Panc1 (cell line): ENCODE results near the gene RPS6KB1. TPM values are rescaled to one million over a fixed set of nuclear protein-coding genes. Genes with fewer than 3 reads are reported as not detected.
"Not testable (repeated sequence)": the region's sequence is repeated elsewhere in the genome, so short reads cannot be mapped to it uniquely, and the experiment has no call there.

Experiments
- ATAC-seq: fragments of 200-7000 bp; cut with Tn5 transposase; 2 replicates; pipeline ENCODE4 v1.9.1; 2020; ENCODE audit warnings: mild to moderate bottlenecking, moderate library complexity
- BruUV-seq: library from RNA; stranded (reverse); fragments of 400-500 nt; replicated peaks from 2 replicates; lab custom pipeline; 2021; lab: Mats Ljungman, UMichigan
- CTCF ChIA-PET: fragments of 300-600 bp; sonication (Branson Sonifier 250); formaldehyde crosslinking; loops from one replicate; lab custom pipeline; 2022; ENCODE audit warnings: antibody characterized with exemption; lab: Charles Lee
- POLR2A ChIA-PET: fragments of 300-600 bp; sonication (Branson Sonifier 250); formaldehyde crosslinking; loops from one replicate; lab custom pipeline; 2022; ENCODE audit warnings: antibody characterized with exemption; lab: Charles Lee
- DNase-seq: peaks from one replicate; pipeline ENCODE4 v3.0.0-alpha.2; 2010; ENCODE audit warnings: low read depth, low spot score
- H3K27ac ChIP-seq: 2 replicates; pipeline ENCODE4 v1.5.1; 2011; ENCODE audit warnings: mild to moderate bottlenecking, low read length, inconsistent platforms
- H3K27me3 ChIP-seq: fragments of 200-500 bp; sonication (Bioruptor generic); 2 replicates; pipeline ENCODE4 v1.6.0; 2014; ENCODE audit warnings: low read length, inconsistent platforms; ENCODE audit not compliant: control insufficient read depth, insufficient read depth
- H3K36me3 ChIP-seq: fragments of 200-500 bp; sonication (Bioruptor generic); 2 replicates; pipeline ENCODE4 v1.5.1; 2014; ENCODE audit warnings: inconsistent platforms, mild to moderate bottlenecking, low read length, moderate library complexity; ENCODE audit not compliant: control insufficient read depth, insufficient read depth
- H3K4me1 ChIP-seq: 2 replicates; pipeline ENCODE4 v1.5.1; 2011; ENCODE audit warnings: inconsistent platforms, mild to moderate bottlenecking, low read length, moderate library complexity; ENCODE audit not compliant: control insufficient read depth, insufficient read depth
- H3K4me3 ChIP-seq, 2 experiments: 2 replicates each; pipeline ENCODE4 v1.5.1; 2011 to 2012; ENCODE audit warnings: low read depth in 2 of 2, low read length in 2 of 2, mild to moderate bottlenecking in 2 of 2, inconsistent platforms in 1 of 2, moderate library complexity in 1 of 2
- H3K9me3 ChIP-seq: fragments of 200-500 bp; sonication (Bioruptor generic); 2 replicates; pipeline ENCODE4 v1.5.1; 2014; ENCODE audit warnings: low read depth, mild to moderate bottlenecking, inconsistent platforms, low read length, moderate library complexity; ENCODE audit not compliant: control insufficient read depth, insufficient read depth
- POLR2AphosphoS5 ChIP-seq: IDR thresholded peaks from 2 replicates; pipeline ENCODE4 v1.6.1; 2012; ENCODE audit warnings: mild to moderate bottlenecking, low read depth, low read length, moderate library complexity
- SIN3A ChIP-seq: IDR thresholded peaks from 2 replicates; pipeline ENCODE4 v1.6.1; 2012; ENCODE audit warnings: low read depth, mild to moderate bottlenecking, low read length, moderate library complexity, borderline replicate concordance; ENCODE audit not compliant: insufficient read depth
- TCF7L2 ChIP-seq: IDR thresholded peaks from 2 replicates; pipeline ENCODE4 v1.6.1; 2011; ENCODE audit warnings: mild to moderate bottlenecking, low read depth, low read length, inconsistent platforms
- in situ Hi-C: cut with HindIII; loops from 2 replicates; pipeline ENCODE4 v1.10.0; 2016; ENCODE audit warnings: low sequenced_read_pairs, low pct_unique_long_range_greater_than_20kb
- intact Hi-C: fragments of 100-400 bp; cut with micrococcal nuclease; formaldehyde crosslinking; loops from one replicate; pipeline ENCODE4 v1.10.0; 2022; ENCODE audit not compliant: unreplicated experiment
- total RNA-seq: library from RNA; stranded (reverse); gene quantifications from one replicate; pipeline ENCODE4 v1.2.1, GENCODE V29; 2021; ENCODE audit not compliant: unreplicated experiment
- TF ChIP-seq, protein P1 (sequence below), 2 experiments: IDR thresholded peaks; 2 replicates each; pipeline ENCODE4 v1.6.1; 2011 to 2012; ENCODE audit warnings: low read depth in 2 of 2, control low read depth in 1 of 2, low read length in 1 of 2, mild to moderate bottlenecking in 1 of 2, moderate library complexity in 1 of 2; ENCODE audit not compliant: insufficient read depth in 1 of 2
- TF ChIP-seq, protein P2 (sequence below): fragments of 450-650 bp; IDR thresholded peaks from 2 replicates; pipeline ENCODE4 v1.5.1; 2017; ENCODE audit warnings: mild to moderate bottlenecking

The RPS6KB1 gene
- total RNA-seq, 1 experiment from 2014 or later: 34.6 TPM

DNA sequence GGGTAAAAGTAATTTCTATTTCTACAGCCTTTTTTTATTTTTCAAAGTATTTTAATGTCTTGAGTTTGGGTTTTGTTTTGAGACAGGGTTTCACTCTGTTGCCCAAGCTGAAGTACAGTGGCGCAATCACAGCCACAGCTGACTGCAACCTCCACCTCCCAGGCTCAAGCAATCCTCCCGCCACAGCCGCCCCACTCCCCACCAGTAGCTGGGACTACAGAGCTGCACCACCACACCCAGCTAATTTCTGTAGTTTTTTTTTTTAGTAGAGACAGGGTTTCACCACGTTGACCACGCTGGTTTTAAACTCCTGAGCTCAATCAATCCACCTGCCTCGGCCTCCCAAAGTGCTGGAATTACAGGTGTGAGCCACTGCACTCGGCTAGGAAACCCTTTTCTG, 44.1 kb upstream of the RPS6KB1 start:
- ChIA-PET POLR2A (no interaction called here), CTCF (interaction anchor here (1.1 kb wide), 1 partner anchor 10 kb away, joined by 3 read pairs; no protein-coding TSS in a partner anchor)
- Histone ChIP-seq H3K4me3 (no peak overlapping the region), H3K4me1 (peaks cover 76% of the 10 kb centered on the region), H3K27me3 (no peaks in the 10 kb centered on the region), H3K27ac (peak overlapping the region; percentile 100), H3K9me3 (no peaks in the 10 kb centered on the region), H3K36me3 (no peaks in the 10 kb centered on the region)
- no TSS peak for BruUV-seq
- no peak for ATAC-seq
- intact Hi-C loops: loop anchor here (5.0 kb wide), 2 partner anchors 96 to 146 kb away; no protein-coding TSS in a partner anchor
- in situ Hi-C loops: no loop called here
- no peak for TF ChIP-seq SIN3A
- no peak for TF ChIP-seq POLR2AphosphoS5
- TF ChIP-seq TCF7L2: no peak
- TF ChIP-seq, protein P1, sequence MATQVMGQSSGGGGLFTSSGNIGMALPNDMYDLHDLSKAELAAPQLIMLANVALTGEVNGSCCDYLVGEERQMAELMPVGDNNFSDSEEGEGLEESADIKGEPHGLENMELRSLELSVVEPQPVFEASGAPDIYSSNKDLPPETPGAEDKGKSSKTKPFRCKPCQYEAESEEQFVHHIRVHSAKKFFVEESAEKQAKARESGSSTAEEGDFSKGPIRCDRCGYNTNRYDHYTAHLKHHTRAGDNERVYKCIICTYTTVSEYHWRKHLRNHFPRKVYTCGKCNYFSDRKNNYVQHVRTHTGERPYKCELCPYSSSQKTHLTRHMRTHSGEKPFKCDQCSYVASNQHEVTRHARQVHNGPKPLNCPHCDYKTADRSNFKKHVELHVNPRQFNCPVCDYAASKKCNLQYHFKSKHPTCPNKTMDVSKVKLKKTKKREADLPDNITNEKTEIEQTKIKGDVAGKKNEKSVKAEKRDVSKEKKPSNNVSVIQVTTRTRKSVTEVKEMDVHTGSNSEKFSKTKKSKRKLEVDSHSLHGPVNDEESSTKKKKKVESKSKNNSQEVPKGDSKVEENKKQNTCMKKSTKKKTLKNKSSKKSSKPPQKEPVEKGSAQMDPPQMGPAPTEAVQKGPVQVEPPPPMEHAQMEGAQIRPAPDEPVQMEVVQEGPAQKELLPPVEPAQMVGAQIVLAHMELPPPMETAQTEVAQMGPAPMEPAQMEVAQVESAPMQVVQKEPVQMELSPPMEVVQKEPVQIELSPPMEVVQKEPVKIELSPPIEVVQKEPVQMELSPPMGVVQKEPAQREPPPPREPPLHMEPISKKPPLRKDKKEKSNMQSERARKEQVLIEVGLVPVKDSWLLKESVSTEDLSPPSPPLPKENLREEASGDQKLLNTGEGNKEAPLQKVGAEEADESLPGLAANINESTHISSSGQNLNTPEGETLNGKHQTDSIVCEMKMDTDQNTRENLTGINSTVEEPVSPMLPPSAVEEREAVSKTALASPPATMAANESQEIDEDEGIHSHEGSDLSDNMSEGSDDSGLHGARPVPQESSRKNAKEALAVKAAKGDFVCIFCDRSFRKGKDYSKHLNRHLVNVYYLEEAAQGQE (IDR thresholded peaks at IDR 0.05; ENCODE audit: insufficient read depth in 1 of 2, low read depth in 2 of 2, low read length in 1 of 2): no peak
- TF ChIP-seq, protein P2, sequence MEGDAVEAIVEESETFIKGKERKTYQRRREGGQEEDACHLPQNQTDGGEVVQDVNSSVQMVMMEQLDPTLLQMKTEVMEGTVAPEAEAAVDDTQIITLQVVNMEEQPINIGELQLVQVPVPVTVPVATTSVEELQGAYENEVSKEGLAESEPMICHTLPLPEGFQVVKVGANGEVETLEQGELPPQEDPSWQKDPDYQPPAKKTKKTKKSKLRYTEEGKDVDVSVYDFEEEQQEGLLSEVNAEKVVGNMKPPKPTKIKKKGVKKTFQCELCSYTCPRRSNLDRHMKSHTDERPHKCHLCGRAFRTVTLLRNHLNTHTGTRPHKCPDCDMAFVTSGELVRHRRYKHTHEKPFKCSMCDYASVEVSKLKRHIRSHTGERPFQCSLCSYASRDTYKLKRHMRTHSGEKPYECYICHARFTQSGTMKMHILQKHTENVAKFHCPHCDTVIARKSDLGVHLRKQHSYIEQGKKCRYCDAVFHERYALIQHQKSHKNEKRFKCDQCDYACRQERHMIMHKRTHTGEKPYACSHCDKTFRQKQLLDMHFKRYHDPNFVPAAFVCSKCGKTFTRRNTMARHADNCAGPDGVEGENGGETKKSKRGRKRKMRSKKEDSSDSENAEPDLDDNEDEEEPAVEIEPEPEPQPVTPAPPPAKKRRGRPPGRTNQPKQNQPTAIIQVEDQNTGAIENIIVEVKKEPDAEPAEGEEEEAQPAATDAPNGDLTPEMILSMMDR: no peak
- no peak for DNase-seq

DNA sequence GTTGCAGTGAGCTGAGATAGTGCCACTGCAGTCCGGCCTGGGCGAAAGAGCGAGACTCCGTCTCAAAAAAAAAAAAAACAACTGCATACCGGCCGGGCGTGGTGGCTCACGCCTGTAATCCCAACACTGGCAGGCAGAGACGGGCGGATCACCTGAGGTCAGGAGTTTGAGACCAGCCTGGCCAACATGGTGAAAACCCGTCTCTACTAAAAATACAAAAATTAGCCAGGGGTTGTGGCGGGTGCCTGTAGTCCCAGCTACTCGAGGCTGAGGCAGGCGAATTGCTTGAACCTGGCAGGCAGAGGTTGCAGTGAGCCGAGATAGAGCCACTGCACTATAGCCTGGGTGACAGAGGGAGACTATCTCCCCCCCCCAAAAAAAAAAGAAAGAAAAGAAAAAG, 42.6 kb upstream of the RPS6KB1 start:
- H3K9me3 ChIP-seq, in situ Hi-C loops, H3K27me3 ChIP-seq, DNase-seq, intact Hi-C loops, H3K36me3 ChIP-seq, ATAC-seq, POLR2A ChIA-PET, H3K4me3 ChIP-seq, BruUV-seq: not testable (repeated sequence)
- H3K27ac ChIP-seq: peak overlapping the region; percentile 100
- CTCF ChIA-PET: interaction anchor here (0.6 to 0.7 kb wide), 3 partner anchors 7 to 158 kb away, joined by 3 to 6 read pairs (median 4); no protein-coding TSS in a partner anchor
- H3K4me1 ChIP-seq: peaks cover 72% of the 10 kb centered on the region

DNA sequence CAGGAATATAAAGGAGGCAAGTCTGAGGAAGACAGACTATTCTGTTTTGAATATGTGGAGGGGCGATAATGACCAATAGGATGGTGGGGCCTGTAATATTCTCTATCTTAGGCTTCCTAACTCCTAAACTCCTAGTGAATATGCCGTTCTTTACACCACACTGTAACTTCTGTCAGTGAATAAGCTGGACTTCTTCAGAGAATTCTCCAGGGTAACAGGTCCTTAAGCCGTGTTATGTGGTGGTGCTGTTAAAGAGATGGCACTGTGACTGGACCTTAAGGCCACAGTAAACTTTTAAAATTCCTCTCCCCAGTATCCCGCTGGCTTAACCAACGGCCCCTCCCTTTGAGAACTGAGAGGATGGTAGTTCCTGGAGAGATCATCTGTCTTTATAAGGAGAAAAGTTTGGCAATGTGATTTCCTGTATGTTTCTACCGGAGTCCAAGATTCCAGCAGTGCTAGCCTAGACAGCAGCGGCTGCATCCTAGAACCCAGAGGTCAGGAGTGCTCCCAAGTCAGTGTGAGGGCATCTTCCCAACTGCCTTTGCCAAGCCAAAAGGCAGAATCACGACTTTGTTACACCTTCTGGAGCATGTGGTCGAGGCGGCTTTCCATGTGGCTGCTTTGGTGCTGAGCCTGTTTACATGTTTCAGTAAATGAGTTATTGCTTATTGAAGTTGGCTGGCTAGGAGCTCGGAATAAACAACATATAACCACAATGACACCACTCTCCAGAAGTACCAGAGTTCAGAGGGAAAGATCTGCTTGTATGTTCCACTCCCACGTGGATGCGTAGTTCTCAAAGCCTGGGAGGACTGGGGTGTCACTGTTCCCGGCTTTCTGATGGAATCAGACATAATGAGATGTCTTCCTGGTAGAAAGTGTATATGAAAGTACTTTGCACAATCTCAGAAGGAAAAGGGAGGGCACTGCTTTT, 41.2 kb upstream of the RPS6KB1 start:
- DNase-seq: no peak
- Histone ChIP-seq H3K4me1 (peaks cover 66% of the 10 kb centered on the region), H3K4me3 (no peak overlapping the region), H3K27me3 (no peaks in the 10 kb centered on the region), H3K27ac (peak overlapping the region; percentile 100), H3K9me3 (no peaks in the 10 kb centered on the region), H3K36me3 (no peaks in the 10 kb centered on the region)
- no TSS peak for BruUV-seq
- in situ Hi-C loops: no loop called here
- TF ChIP-seq POLR2AphosphoS5 (0 out of 2 replicates have a peak, but pooled peaks have one; percentile 44), TCF7L2 (peak; percentile 65; the same call in 1 of the 2 replicates), SIN3A (no peak)
- TF ChIP-seq, protein P2: no peak
- TF ChIP-seq, protein P1 (IDR thresholded peaks at IDR 0.05; ENCODE audit: insufficient read depth in 1 of 2, low read depth in 2 of 2, low read length in 1 of 2): no peak
- intact Hi-C loops: no loop called here
- CTCF ChIA-PET: no interaction called here
- POLR2A ChIA-PET: interaction anchor here (0.7 to 0.9 kb wide), 2 partner anchors 14 to 234 kb away, joined by 4 to 19 read pairs; no protein-coding TSS in a partner anchor
- peak; percentile 4; the same call in 1 of the 2 replicates for ATAC-seq
